ENCODE measurements around the gene TEX29. TPM values are rescaled to one million over a fixed set of nuclear protein-coding genes. Genes with fewer than 3 reads are reported as not detected.

TEX29 gene
- total RNA-seq, 1 donor from 2014 or later = not detected

- no peak overlapping the region for H3K27ac Mint-ChIP-seq
- no peaks in the 10 kb centered on the region for H3K4me1 Mint-ChIP-seq
- no peaks in the 10 kb centered on the region for H4K20me1 ChIP-seq (ENCODE audit: low read depth)
- no peak overlapping the region for H3K4me3 Mint-ChIP-seq
- no peaks in the 10 kb centered on the region for H3K27me3 ChIP-seq
- no peak overlapping the region for H3K4me3 ChIP-seq
- H3K79me2 ChIP-seq (ENCODE audit: low read depth) = no peaks in the 10 kb centered on the region
- DNase-seq (ENCODE audit: low spot score) = no peak
- no peak overlapping the region for H3K27ac ChIP-seq
- H3K27me3 Mint-ChIP-seq (ENCODE audit: insufficient read depth, low read depth) = peaks cover 7% of the 10 kb centered on the region
- no peaks in the 10 kb centered on the region for H3K36me3 ChIP-seq
- H2AFZ ChIP-seq (replicated peaks) = no peak overlapping the region
- no peak overlapping the region for H3K4me2 ChIP-seq
- H3K9ac ChIP-seq = no peak overlapping the region
- no peaks in the 10 kb centered on the region for H3K9me3 ChIP-seq (ENCODE audit: low read depth)
- TF ChIP-seq EZH2phosphoT487 (IDR thresholded peaks at IDR 0.05) (no peak), EZH2 (IDR thresholded peaks at IDR 0.05) (no peak)
- TF ChIP-seq, protein P1, sequence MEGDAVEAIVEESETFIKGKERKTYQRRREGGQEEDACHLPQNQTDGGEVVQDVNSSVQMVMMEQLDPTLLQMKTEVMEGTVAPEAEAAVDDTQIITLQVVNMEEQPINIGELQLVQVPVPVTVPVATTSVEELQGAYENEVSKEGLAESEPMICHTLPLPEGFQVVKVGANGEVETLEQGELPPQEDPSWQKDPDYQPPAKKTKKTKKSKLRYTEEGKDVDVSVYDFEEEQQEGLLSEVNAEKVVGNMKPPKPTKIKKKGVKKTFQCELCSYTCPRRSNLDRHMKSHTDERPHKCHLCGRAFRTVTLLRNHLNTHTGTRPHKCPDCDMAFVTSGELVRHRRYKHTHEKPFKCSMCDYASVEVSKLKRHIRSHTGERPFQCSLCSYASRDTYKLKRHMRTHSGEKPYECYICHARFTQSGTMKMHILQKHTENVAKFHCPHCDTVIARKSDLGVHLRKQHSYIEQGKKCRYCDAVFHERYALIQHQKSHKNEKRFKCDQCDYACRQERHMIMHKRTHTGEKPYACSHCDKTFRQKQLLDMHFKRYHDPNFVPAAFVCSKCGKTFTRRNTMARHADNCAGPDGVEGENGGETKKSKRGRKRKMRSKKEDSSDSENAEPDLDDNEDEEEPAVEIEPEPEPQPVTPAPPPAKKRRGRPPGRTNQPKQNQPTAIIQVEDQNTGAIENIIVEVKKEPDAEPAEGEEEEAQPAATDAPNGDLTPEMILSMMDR (IDR thresholded peaks at IDR 0.05) = no peak
- peaks cover 43% of the 10 kb centered on the region for H3K36me3 Mint-ChIP-seq
- H3K9me3 Mint-ChIP-seq = no peaks in the 10 kb centered on the region
- H3F3A ChIP-seq (ENCODE audit: low read depth) = no peaks in the 10 kb centered on the region
- H3K4me1 ChIP-seq = no peaks in the 10 kb centered on the region
These were observed 18.3 kb upstream of the TEX29 start for GRCh38 chr13:111302045-111302726.

DNA sequence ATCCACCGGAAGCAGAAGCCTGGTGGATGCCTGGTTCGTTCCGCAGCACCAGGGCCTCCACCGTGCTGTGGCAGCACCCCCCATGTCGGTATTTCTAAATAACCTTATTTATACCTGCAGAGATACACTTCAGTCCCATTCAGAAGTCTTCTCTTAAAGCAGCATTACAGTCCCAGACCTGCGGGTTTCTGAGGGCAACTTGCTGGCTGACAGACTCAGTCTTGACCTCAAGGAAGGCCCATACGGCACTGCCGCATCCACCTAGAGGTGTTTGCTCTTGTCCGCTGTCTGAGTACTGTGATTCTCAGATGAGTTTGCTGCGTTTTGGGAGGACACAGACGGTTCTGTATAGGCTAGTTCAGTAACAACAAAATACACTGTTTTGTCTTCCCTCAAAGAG lies 16.9 kb upstream of the TEX29 start:
- Histone ChIP-seq H3K9me3 (ENCODE audit: low read depth) (no peaks in the 10 kb centered on the region), H3K4me1 (no peaks in the 10 kb centered on the region), H3K4me2 (no peak overlapping the region), H2AFZ (replicated peaks) (no peak overlapping the region), H3K36me3 (no peaks in the 10 kb centered on the region), H4K20me1 (ENCODE audit: low read depth) (no peaks in the 10 kb centered on the region), H3F3A (ENCODE audit: low read depth) (no peaks in the 10 kb centered on the region), H3K4me3 (no peak overlapping the region), H3K27me3 (no peaks in the 10 kb centered on the region), H3K27ac (no peak overlapping the region), H3K9ac (no peak overlapping the region), H3K79me2 (ENCODE audit: low read depth) (no peaks in the 10 kb centered on the region)
- peaks cover 7% of the 10 kb centered on the region for H3K27me3 Mint-ChIP-seq (ENCODE audit: insufficient read depth, low read depth)
- H3K27ac Mint-ChIP-seq = no peak overlapping the region
- peaks cover 49% of the 10 kb centered on the region for H3K36me3 Mint-ChIP-seq
- no peak for DNase-seq (ENCODE audit: low spot score)
- TF ChIP-seq, protein P1 (IDR thresholded peaks at IDR 0.05) = no peak
- TF ChIP-seq EZH2phosphoT487 (IDR thresholded peaks at IDR 0.05) (no peak), EZH2 (IDR thresholded peaks at IDR 0.05) (no peak)
- H3K4me1 Mint-ChIP-seq = no peaks in the 10 kb centered on the region
- H3K9me3 Mint-ChIP-seq = no peaks in the 10 kb centered on the region
- no peak overlapping the region for H3K4me3 Mint-ChIP-seq

DNA sequence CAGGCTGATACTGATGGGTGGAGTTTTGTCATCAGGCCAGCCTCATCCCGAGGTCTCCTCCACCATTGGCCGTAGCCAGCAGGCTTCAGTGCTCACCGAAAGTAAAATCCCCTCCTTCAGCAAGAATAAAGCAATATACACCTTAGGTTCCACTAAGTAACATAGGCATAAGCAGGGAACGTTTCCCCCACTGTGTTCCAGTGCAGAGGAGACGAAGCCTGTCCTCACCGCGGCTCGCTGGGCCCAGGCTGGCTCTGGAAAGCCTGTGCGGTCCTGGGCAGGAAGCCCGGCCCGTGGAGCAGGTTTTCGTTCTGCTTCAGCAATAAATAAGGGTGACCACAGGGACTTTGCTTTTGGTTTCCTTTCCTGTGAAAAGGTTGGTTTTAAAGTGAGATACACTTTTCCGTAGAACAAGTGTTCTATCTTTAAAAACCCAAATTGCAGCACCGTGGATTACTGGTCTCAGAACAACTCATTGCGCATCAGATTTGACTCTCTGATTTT lies 16.3 kb upstream of the TEX29 start:
- Histone ChIP-seq H3K36me3 (no peaks in the 10 kb centered on the region), H3K4me1 (no peaks in the 10 kb centered on the region), H3K79me2 (ENCODE audit: low read depth) (no peaks in the 10 kb centered on the region), H4K20me1 (ENCODE audit: low read depth) (no peaks in the 10 kb centered on the region), H3K9ac (no peak overlapping the region), H3K27me3 (no peaks in the 10 kb centered on the region), H3F3A (ENCODE audit: low read depth) (no peaks in the 10 kb centered on the region), H2AFZ (replicated peaks) (no peak overlapping the region), H3K4me3 (no peak overlapping the region), H3K9me3 (ENCODE audit: low read depth) (no peaks in the 10 kb centered on the region), H3K4me2 (no peak overlapping the region), H3K27ac (no peak overlapping the region)
- Mint-ChIP-seq H3K9me3 (peaks cover 2% of the 10 kb centered on the region), H3K27ac (no peak overlapping the region), H3K27me3 (ENCODE audit: insufficient read depth, low read depth) (peaks cover 7% of the 10 kb centered on the region), H3K36me3 (peaks cover 53% of the 10 kb centered on the region), H3K4me3 (no peak overlapping the region), H3K4me1 (no peaks in the 10 kb centered on the region)
- no peak for DNase-seq (ENCODE audit: low spot score)
- TF ChIP-seq, protein P1 (IDR thresholded peaks at IDR 0.05) = no peak
- TF ChIP-seq EZH2phosphoT487 (IDR thresholded peaks at IDR 0.05) (no peak), EZH2 (IDR thresholded peaks at IDR 0.05) (no peak)
